Mesothelial cell of epicardium (in vitro differentiated cells): Measurements from ENCODE around the gene TAS1R3. TPM values are rescaled to one million over a fixed set of nuclear protein-coding genes. Genes with fewer than 3 reads are reported as not detected.

Experiments used
- DNase-seq, 2 experiments: peaks; one replicate each; pipeline ENCODE4 v3.0.0; 2021; ENCODE audit warnings: low spot score in 2 of 2; ENCODE audit not compliant: unreplicated experiment in 2 of 2
- H3K27ac Mint-ChIP-seq: 2 replicates; pipeline ENCODE4 v1.8.0; 2021; ENCODE audit warnings: mixed read lengths
- H3K27me3 Mint-ChIP-seq: 2 replicates; pipeline ENCODE4 v1.8.0; 2021; ENCODE audit warnings: low read depth, mixed read lengths
- H3K36me3 Mint-ChIP-seq: 2 replicates; pipeline ENCODE4 v1.8.0; 2021; ENCODE audit warnings: mixed read lengths
- H3K4me1 Mint-ChIP-seq: 2 replicates; pipeline ENCODE4 v1.8.0; 2021; ENCODE audit warnings: mixed read lengths
- H3K4me3 Mint-ChIP-seq: 2 replicates; pipeline ENCODE4 v1.8.0; 2021; ENCODE audit warnings: mild to moderate bottlenecking, moderate library complexity, mixed read lengths
- H3K9me3 Mint-ChIP-seq: 2 replicates; pipeline ENCODE4 v1.8.0; 2021; ENCODE audit warnings: mixed read lengths
- total RNA-seq: library from RNA; stranded (reverse); gene quantifications from 3 replicates; pipeline ENCODE4 v1.2.1, GENCODE V29; 2021
- TF ChIP-seq, protein P1 (sequence below): fragments of 200-600 bp; sonication (generic); IDR thresholded peaks from one replicate; pipeline ENCODE4 v1.5.0; 2021; ENCODE audit warnings: antibody characterized with exemption; ENCODE audit not compliant: unreplicated experiment

TAS1R3 gene
- total RNA-seq, 1 donor from 2014 or later = 0.98 TPM

DNA sequence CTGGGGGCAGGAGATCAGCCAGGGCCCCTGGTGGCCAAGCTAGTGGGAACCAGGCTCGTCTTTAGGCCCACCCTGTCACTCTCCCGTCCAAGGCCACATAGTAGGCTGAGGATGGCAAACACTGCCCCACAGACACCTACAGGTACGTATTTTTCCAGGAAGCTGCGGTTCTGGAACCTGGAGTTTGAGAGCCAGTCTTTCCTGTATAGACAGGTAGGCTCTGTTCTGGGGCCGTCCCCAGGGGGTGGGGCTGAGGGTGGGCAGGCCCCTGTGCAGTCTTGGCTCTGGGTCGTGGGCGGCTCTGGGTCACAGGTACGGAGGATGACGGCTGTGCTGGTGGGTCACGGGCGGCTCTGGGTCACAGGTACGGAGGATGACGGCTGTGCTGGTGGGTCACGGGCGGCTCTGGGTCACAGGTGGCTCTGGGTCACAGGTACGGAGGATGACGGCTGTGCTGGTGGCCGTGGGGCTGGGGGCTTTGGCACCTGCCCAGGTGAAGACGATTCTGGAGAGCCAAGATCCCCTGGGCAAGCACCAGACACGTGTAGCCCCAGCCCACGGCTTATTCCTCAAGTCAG, 20.5 kb upstream of the TAS1R3 start:
- H3K4me3 Mint-ChIP-seq = peak overlapping the region; percentile 15
- TF ChIP-seq, protein P1, sequence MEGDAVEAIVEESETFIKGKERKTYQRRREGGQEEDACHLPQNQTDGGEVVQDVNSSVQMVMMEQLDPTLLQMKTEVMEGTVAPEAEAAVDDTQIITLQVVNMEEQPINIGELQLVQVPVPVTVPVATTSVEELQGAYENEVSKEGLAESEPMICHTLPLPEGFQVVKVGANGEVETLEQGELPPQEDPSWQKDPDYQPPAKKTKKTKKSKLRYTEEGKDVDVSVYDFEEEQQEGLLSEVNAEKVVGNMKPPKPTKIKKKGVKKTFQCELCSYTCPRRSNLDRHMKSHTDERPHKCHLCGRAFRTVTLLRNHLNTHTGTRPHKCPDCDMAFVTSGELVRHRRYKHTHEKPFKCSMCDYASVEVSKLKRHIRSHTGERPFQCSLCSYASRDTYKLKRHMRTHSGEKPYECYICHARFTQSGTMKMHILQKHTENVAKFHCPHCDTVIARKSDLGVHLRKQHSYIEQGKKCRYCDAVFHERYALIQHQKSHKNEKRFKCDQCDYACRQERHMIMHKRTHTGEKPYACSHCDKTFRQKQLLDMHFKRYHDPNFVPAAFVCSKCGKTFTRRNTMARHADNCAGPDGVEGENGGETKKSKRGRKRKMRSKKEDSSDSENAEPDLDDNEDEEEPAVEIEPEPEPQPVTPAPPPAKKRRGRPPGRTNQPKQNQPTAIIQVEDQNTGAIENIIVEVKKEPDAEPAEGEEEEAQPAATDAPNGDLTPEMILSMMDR = no peak
- H3K36me3 Mint-ChIP-seq = peaks cover 2% of the 10 kb centered on the region
- peaks cover 20% of the 10 kb centered on the region for H3K4me1 Mint-ChIP-seq
- no peaks in the 10 kb centered on the region for H3K9me3 Mint-ChIP-seq
- no peaks in the 10 kb centered on the region for H3K27me3 Mint-ChIP-seq
- H3K27ac Mint-ChIP-seq = no peak overlapping the region
- DNase-seq = no peak

DNA sequence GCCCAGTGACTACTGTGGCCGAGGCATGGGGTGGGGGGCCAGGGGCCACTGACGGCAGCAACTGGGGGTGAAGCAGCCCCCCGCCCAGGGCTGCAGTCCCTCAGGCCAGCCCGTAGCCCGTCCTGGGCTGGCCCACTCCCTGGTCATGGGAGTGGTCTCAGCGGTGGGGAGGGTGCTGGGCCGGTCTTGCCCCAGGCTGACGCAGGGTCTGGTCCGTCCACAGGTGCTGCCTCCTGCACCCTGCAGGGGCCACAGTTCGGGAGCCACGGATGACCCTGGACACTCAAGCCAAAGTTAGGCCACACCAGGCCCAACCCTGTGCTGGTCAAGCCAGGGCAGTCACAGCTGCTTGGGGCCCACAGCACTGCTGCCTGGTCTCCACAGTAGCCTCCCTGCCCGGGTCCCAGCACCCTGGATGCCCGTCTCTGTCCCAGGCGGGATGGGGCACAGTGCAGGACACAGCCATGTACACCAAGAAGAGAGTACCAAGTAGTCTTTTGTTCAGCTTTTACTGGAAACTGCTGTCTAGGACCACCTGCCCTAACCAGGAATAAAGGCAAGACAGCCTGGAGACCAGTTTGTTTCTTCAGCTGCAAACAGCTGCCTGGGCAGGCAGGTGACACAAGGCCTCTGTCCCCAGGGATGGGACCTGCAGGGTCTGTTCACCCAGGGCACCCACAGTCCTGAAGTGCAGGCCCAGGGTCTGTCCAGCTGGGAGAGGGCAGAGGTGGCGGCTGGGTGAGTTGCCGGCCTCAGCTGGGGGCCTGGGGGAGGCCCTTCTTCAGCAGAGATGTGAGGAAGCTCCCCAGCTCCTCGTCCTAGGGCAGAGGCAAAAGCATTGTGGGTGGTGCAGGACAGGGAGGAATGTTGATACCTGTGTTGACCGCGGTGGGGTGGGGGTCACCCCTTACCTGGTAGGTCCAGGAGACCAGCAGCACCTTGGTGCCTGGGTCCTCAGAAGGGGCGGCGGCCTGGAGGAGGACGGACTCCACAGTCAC, 19.7 kb upstream of the TAS1R3 start:
- Mint-ChIP-seq H3K27ac (no peak overlapping the region), H3K4me1 (peaks cover 14% of the 10 kb centered on the region), H3K36me3 (peaks cover 2% of the 10 kb centered on the region), H3K9me3 (no peaks in the 10 kb centered on the region), H3K27me3 (no peaks in the 10 kb centered on the region), H3K4me3 (no peak overlapping the region)
- TF ChIP-seq, protein P1 = no peak
- no peak for DNase-seq

DNA sequence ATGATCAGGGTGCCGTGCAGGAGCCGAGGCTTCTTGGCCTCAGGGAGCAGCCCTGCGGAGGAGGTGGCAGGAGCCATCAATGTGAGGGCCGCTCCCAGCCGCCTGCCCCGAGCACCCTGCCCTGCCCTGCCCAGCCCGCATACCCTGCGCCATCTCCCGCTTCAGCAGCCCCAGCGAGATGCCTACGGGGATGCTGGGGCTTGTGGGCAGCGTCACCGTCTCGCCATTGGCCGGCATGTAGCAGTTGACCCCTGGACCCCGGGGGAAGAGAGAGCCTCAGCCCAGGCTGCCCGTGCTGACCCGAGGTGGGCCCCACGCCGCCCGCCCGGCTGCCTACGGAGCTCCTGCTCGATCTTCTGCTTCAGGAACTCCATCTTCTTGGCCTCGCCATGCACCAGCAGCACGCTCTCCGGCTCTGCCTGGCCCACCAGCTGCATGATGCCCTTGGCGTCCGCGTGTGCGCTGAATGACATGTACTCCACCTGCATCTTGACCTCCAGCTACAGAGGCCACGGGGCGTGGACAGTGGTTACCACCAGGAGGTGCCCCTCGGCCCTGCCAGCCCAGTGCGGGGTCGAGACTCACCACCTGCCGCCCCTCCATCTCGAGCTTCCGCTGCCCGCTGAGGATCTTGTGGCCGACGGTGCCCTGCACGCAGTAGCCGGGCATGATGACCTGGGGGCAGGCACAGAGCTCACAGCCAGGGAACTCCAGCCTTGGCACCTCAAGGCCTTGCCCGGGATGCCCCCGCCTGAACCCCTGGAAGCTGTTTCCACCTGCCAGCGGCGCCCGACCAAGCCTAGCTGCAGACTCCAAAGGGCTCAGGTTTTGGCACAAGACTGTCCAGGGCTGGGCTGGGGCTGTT, 18.4 kb upstream of the TAS1R3 start:
- Mint-ChIP-seq H3K27ac (no peak overlapping the region), H3K4me1 (peaks cover 8% of the 10 kb centered on the region), H3K9me3 (no peaks in the 10 kb centered on the region), H3K4me3 (no peak overlapping the region), H3K27me3 (no peaks in the 10 kb centered on the region), H3K36me3 (peaks cover 5% of the 10 kb centered on the region)
- TF ChIP-seq, protein P1 = no peak
- no peak for DNase-seq

DNA sequence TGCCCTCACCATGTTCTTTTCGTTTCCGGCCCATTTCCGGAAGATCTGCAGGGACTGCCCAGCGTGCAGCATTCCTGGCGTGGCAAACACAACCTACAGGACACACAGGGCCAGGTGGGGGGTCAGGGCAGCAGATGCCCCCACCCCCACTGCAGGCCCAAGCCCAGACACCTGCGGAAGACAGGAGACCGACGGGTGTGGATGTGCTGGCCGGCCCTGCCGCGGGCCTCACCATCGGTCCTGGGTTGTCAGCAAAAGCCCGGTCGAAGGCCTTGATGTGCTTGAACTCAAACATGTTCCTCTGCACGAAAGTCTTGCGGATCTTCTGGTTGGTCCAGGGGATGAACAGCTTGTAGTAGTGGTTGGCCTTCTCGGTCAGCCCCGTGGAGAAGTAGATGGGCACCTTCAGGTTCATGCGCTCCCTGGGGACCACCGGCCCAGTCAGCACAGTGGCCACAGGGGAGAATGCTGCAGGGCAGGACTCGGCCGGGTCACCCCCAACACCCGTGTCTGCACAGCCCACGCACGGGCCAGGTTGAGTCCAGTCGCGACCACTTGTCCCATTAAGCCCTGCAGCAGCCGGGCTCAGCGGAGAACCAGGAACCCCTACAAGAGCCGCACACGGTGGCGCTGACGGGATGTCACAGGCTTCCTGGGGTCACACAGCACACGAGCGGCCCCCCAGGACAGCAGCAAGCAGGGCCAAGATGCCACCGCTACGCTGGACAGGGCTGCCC, 17.4 kb upstream of the TAS1R3 start:
- no peak overlapping the region for H3K4me3 Mint-ChIP-seq
- H3K36me3 Mint-ChIP-seq = peaks cover 5% of the 10 kb centered on the region
- no peaks in the 10 kb centered on the region for H3K9me3 Mint-ChIP-seq
- H3K4me1 Mint-ChIP-seq = peaks cover 10% of the 10 kb centered on the region
- TF ChIP-seq, protein P1 = no peak
- no peaks in the 10 kb centered on the region for H3K27me3 Mint-ChIP-seq
- DNase-seq = no peak
- no peak overlapping the region for H3K27ac Mint-ChIP-seq

DNA sequence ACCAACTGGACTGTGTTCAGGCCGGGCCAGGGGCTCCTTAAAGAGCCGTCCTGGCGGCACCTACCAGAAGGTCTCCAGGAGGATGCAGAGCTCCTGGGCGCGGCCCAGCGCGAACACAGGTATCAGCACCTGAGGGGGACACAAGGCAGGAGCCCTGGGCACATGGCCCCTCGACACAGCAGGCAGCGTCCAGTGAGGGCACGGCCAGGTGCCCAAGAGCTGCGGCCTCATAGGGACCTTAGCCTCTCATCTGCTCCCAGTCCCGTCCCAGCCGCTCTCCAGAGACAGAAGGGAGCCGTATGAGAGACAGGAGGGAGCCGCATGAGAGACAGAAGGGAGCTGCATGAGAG, 16.9 kb upstream of the TAS1R3 start:
- TF ChIP-seq, protein P1 = no peak
- no peaks in the 10 kb centered on the region for H3K9me3 Mint-ChIP-seq

More for the DNA sequence above, 16.9 kb upstream of the TAS1R3 start:
- Mint-ChIP-seq H3K4me3 (no peak overlapping the region), H3K36me3 (peaks cover 6% of the 10 kb centered on the region), H3K4me1 (peaks cover 8% of the 10 kb centered on the region), H3K27ac (no peak overlapping the region), H3K27me3 (no peaks in the 10 kb centered on the region)
- DNase-seq = no peak
